Fibroblast of lung (primary cell): ENCODE data around the gene ING1.

Experiments used
- CTCF ChIP-seq, 2 donors: IDR thresholded peaks in 1 of 2; conservative IDR thresholded peaks in 1 of 2; 1 replicate in 1 of 2; 2 replicates in 1 of 2; pipeline ENCODE4 v1.5.1; 2011 to 2012; ENCODE audit warnings: low read length in 2 of 2, control low read depth in 1 of 2, inconsistent platforms in 1 of 2, low read depth in 1 of 2, mild to moderate bottlenecking in 1 of 2
- EZH2 ChIP-seq: IDR thresholded peaks from 2 replicates; pipeline ENCODE4 v1.5.1; 2012; ENCODE audit warnings: low read length, control low read depth, mild to moderate bottlenecking; ENCODE audit errors: missing control alignments

DNA sequence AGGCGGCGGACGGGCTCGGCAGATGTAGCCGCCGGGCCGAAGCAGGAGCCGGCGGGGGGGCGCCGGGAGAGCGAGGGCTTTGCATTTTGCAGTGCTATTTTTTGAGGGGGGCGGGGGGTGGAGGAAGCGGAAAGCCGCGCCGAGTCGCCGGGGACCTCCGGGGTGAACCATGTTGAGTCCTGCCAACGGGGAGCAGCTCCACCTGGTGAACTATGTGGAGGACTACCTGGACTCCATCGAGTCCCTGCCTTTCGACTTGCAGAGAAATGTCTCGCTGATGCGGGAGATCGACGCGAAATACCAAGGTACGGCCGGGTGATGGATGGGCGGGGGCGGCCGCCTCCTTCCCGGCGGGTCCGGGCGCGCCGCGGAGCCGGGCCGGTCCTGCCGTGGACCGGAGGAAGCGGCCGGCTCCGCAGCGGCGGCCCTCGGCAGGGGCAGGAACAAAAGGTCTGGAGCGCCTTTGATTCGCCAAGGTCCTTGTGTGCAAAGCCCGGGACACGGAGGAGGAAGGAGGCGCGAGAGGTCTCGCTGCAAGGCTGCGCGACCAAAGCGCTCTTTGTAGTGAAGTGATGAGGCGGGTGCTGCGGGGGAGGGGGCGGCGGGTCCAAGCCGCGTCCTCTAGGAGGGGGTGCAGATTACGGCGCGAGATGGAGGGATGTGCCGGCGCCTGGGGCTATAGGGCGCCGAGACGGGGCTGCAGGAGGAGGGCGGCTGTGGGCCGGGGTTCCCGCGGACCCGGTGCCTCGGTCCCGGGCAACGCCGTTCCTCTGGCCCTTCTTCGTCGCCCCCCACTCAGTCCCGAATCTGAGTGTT, 689 bp downstream of the ING1 start:
- TF ChIP-seq EZH2 (no peak), CTCF (conservative IDR thresholded peaks at IDR 0.05 in 1 of 2, IDR thresholded peaks at IDR 0.05 in 1 of 2; ENCODE audit: low read depth in 1 of 2, low read length in 2 of 2) (no peak)
